Pancreas (tissue), 10 donors: ENCODE measurements around the gene ANXA8L1. TPM values are rescaled to one million over a fixed set of nuclear protein-coding genes. Genes with fewer than 3 reads are reported as not detected.
A peak's percentile ranks its signal among the peaks of the same experiment; 100 is the strongest.
"Not testable (repeated sequence)": the region's sequence is repeated elsewhere in the genome, so short reads cannot be mapped to it uniquely, and the experiment has no call there.

Source experiments
- ATAC-seq, 4 donors: fragments of 200-7000 bp; cut with Tn5 transposase; one replicate each; pipeline versions ENCODE4 v1.8.0 to v1.9.1; 2020; ENCODE audit warnings: mild to moderate bottlenecking in 4 of 4, moderate library complexity in 4 of 4
- DNase-seq, 6 donors: peaks; one replicate each; pipeline ENCODE4 v3.0.0-alpha.2; 2020
- FAIRE-seq: peaks from 2 replicates; lab custom pipeline; 2012; peaks lifted over from hg19 to GRCh38; lab: Jason Lieb, UNC
- H3K27ac ChIP-seq, 4 donors: fragments of 200-600 bp; sonication (generic); 1 replicate in 3 of 4; 2 replicates in 1 of 4; pipeline versions ENCODE4 v1.5.0 to v1.8.0; 2020
- H3K27me3 ChIP-seq, 4 donors: fragments of 200-600 bp; one replicate each; pipeline ENCODE4 v1.8.0; 2021
- H3K36me3 ChIP-seq, 3 donors: fragments of 200-600 bp; sonication (generic) in 1 of 3; one replicate each; pipeline versions ENCODE4 v1.5.0 to v1.8.0; 2020 to 2021
- H3K4me1 ChIP-seq, 3 donors: fragments of 200-600 bp; one replicate each; pipeline ENCODE4 v1.8.0; 2021
- H3K4me3 ChIP-seq, 4 donors: fragments of 200-600 bp; sonication (generic) in 2 of 4; one replicate each; pipeline versions ENCODE4 v1.5.0 to v1.8.0; 2020 to 2021
- H3K9me3 ChIP-seq, 4 donors: fragments of 200-600 bp; one replicate each; pipeline ENCODE4 v1.8.0; 2021
- WGBS, 2 donors: extraction: QIAGEN DNeasy Blood & Tissue Kit; methylation state at CpG; one replicate each; pipeline ENCODE4 v1.1.7; 2013; 5-methylcytosine and 5-hydroxymethylcytosine counted together
- intact Hi-C, 3 donors: fragments of 100-400 bp; cut with DNase I; formaldehyde crosslinking; loops; one replicate each; pipeline versions ENCODE4 v1.11.1 to v1.14.2; 2022
- polyA plus RNA-seq, 2 donors: library from polyadenylated mRNA; stranded (reverse); fragments of 200-250 nt; gene quantifications; one replicate each; pipeline ENCODE4 v1.2.3, GENCODE V29; 2013
- total RNA-seq, 6 donors: library from RNA; stranded (reverse); fragmentation: NEBNext Ultra II Directional in 4 of 6; extraction: Animal tissue kit (Norgen Biotek cat#: 25700) in 4 of 6; gene quantifications; one replicate each; pipeline versions ENCODE4 v1.2.1 to v1.2.4, GENCODE V29; 2021 to 2023
- TF ChIP-seq, protein P1 (sequence below), 4 donors: fragments of 200-600 bp; sonication (generic) in 3 of 4; IDR thresholded peaks; one replicate each; pipeline versions ENCODE4 v1.5.0 to v1.8.0; 2021; ENCODE audit warnings: antibody characterized with exemption in 4 of 4
- donor health status: healthy with polysubstance abuse.
- donor health status: DM: no; HTN: no; CAD: no; lungs with moderate emphysema.
- donor health status: DM: no; HTN: no; CAD: no.
- donor health status: control.
- donor health status: control.
- donor health status: Bipolar disorder and iron deficiency.
- donor health status: DM: yes; HTN: yes; CAD: no.
- donor health status: DM: no; HTN: no; CAD: no.
- donor health status: DM: no; HTN: no; CAD: no.
- donor health status: DM: yes; HTN: yes; CAD: no.

ANXA8L1 gene, protein sequence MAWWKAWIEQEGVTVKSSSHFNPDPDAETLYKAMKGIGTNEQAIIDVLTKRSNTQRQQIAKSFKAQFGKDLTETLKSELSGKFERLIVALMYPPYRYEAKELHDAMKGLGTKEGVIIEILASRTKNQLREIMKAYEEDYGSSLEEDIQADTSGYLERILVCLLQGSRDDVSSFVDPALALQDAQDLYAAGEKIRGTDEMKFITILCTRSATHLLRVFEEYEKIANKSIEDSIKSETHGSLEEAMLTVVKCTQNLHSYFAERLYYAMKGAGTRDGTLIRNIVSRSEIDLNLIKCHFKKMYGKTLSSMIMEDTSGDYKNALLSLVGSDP
- total RNA-seq, result under 1 TPM in 1 of 6 donors, not detected in 5; 0.19 TPM
- 1 to 10 TPM in 1 of 2 donors, under 1 TPM in 1; 0.12 to 1.2 TPM for polyA plus RNA-seq

DNA sequence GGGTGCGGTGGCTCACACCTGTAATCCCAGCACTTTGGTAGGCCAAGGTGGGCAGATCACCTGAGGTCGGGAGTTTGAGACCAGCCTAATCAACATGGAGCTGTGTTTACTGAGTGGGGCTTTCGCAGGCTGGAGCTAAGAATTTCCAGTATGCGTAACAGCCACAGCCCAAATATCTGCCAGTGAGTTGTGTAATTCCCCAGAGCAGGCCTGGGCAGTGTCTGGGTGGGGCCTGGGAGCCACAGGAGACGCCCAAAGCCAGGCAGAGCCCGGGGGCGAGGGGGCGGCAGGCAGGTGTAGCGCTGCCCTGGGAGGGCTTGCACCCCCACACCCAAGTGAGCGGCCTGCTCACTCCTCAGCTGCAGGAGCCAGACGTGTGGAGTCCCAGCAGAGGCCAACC is at the start of gene ANXA8L1:
ANXA8L1 (plus strand) TSS at position 371 of the 400 bp plus-strand sequence. CDS start 76 bp downstream, outside the sequence.
- 87 to 93% methylated on average over 3 to 5 of the region's 11 CpGs for WGBS, 2 donors
- DNase-seq, H3K27me3 ChIP-seq, H3K36me3 ChIP-seq, H3K27ac ChIP-seq, FAIRE-seq, H3K4me3 ChIP-seq, intact Hi-C loops, H3K9me3 ChIP-seq, H3K4me1 ChIP-seq: not testable (repeated sequence)
- peak in 1 of 4 donors; percentile 38 for ATAC-seq

DNA sequence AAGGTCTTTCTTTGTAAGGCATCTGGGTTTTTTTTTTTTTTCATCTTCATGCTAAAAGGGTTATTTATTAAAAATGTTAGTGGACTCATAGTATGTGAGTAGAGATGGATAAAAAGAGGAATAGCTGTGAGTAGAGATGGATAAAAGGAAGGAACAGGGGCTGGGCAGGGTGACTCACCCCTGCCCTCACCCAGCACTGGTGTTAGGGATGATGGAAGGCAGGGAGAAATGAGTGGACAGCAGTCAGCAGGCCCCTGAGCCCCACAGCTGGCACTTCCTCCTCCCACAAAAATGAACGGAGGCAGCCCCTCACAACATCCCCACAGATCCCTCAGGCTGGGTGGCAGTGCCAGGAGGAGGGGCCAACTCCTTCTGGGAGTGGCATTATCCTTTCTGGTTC is 49.5 kb upstream of the ANXA8L1 start:
- FAIRE-seq, result no peak
- Histone ChIP-seq H3K4me3 (no peak overlapping the region), H3K9me3 (no peaks in the 10 kb centered on the region), H3K27ac (no peak overlapping the region), H3K4me1 (peaks cover 0 to 9% (median 0%) of the 10 kb centered on the region in 3 donors), H3K36me3 (no peaks in the 10 kb centered on the region), H3K27me3 (no peaks in the 10 kb centered on the region)
- intact Hi-C loops, result no loop called here
- TF ChIP-seq, protein P1, sequence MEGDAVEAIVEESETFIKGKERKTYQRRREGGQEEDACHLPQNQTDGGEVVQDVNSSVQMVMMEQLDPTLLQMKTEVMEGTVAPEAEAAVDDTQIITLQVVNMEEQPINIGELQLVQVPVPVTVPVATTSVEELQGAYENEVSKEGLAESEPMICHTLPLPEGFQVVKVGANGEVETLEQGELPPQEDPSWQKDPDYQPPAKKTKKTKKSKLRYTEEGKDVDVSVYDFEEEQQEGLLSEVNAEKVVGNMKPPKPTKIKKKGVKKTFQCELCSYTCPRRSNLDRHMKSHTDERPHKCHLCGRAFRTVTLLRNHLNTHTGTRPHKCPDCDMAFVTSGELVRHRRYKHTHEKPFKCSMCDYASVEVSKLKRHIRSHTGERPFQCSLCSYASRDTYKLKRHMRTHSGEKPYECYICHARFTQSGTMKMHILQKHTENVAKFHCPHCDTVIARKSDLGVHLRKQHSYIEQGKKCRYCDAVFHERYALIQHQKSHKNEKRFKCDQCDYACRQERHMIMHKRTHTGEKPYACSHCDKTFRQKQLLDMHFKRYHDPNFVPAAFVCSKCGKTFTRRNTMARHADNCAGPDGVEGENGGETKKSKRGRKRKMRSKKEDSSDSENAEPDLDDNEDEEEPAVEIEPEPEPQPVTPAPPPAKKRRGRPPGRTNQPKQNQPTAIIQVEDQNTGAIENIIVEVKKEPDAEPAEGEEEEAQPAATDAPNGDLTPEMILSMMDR (IDR thresholded peaks at IDR 0.05), result no peak
- DNase-seq, result peak in 1 of 6 donors; percentile 23
- no peak for ATAC-seq
- WGBS, 2 donors, result 53 to 100% methylated on average over 1 of the region's 1 CpG

DNA sequence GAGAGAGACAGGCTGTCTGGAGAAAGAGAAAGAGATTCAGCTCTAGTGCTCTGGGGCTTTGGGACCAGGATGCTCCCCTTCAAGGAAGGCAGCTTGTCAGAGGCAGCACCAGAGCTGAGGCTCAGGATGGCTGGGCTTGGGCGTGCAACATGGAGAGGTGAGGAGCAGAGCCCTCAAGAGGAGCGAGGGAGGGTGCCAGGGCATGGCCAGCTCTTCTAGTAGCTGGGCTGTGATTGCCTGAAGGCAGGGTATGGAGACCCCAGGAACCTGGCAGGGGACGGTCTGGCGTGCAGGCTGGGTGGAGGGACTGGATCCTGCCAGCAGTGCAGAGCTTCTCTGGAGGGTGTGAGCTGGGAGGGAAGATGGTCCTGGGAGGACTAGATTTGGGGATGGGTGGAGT is 48.6 kb upstream of the ANXA8L1 start:
- TF ChIP-seq, protein P1 (IDR thresholded peaks at IDR 0.05), result no peak
- Histone ChIP-seq H3K36me3 (no peaks in the 10 kb centered on the region), H3K27ac (no peak overlapping the region), H3K4me1 (peaks cover 0 to 9% (median 0%) of the 10 kb centered on the region in 3 donors), H3K9me3 (no peaks in the 10 kb centered on the region), H3K4me3 (no peak overlapping the region), H3K27me3 (no peaks in the 10 kb centered on the region)
- WGBS, 2 donors, result 92 to 96% methylated on average over 4 of the region's 4 CpGs
- FAIRE-seq, result no peak
- peak in 1 of 6 donors; percentile 33 for DNase-seq
- ATAC-seq, result no peak
- intact Hi-C loops, result no loop called here

DNA sequence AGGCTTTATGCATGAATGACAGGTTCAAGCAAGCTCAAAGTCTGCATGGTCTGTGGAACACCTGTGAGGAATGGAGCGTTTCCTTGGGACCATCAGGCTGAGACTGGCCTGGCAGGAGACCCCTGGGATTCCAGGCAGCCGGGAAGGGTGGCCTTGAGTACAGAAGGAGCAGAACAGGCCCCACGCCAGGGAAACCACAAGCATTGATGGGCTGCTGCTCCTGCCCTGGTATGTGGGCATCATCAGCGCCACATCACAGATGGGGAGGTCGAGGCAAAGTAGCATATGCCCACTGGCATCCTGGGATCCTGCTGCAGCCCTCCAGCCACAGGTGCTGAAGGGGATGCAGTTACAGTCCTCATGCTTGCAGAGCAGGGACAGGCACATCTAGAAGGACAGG is 47.9 kb upstream of the ANXA8L1 start:
- TF ChIP-seq, protein P1 (IDR thresholded peaks at IDR 0.05), result no peak
- no peak overlapping the region for H3K27ac ChIP-seq
- no peaks in the 10 kb centered on the region for H3K27me3 ChIP-seq
- no peaks in the 10 kb centered on the region for H3K36me3 ChIP-seq
- ATAC-seq (no peak), FAIRE-seq (no peak), DNase-seq (peak in 1 of 6 donors; percentile 33)
- peaks cover 0 to 9% (median 0%) of the 10 kb centered on the region in 3 donors for H3K4me1 ChIP-seq
- no peak overlapping the region for H3K4me3 ChIP-seq
- H3K9me3 ChIP-seq, result no peaks in the 10 kb centered on the region
- intact Hi-C loops, result no loop called here
- WGBS, 2 donors, result 57 to 74% methylated on average over 5 of the region's 5 CpGs

DNA sequence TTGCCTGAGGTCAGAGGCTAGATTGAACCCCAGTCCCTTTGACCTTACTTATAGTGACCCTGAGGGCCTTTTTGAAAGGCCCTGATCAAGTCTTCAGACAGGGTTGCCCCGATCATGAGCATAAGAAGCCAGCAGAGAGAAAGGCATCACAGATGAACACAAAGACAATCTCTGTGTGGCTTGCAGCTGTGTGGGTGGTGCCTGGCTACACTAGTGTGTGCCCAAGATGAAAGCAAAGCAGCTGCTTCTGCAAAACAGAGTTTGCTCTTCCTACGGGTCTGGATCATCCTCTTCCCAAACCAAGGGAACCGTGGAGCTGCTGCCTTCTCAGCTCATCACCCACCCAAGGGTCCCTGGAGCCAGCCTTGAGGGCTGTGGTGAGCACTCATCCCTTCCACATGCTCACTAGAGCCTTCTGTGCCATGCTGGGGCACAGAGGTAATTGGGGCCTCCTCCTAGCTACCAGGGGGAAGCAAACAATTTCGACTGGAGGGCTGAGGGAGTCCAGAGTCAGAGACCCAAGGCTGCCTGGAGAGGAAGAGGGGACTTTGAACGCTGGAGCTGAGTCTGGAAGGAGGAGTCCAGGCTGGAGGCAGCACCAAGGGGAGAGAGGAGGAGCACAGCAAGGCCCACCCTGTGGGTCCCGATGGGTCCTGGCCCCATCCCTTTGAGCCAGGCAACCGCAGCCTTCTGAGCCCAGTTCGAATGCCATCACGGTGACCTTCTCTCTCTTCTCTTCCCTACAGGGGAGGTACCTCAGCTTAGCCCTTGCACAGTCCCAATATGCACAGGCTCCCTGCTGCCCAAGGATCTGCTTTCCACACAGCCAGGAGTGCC is 46.5 kb upstream of the ANXA8L1 start:
- ATAC-seq (no peak), FAIRE-seq (no peak), DNase-seq (peak in 1 of 6 donors; percentile 24)
- H3K36me3 ChIP-seq, result no peaks in the 10 kb centered on the region
- peaks cover 0 to 6% (median 0%) of the 10 kb centered on the region in 3 donors for H3K4me1 ChIP-seq
- intact Hi-C loops, result no loop called here
- TF ChIP-seq, protein P1 (IDR thresholded peaks at IDR 0.05), result no peak
- H3K27me3 ChIP-seq, result no peaks in the 10 kb centered on the region
- H3K4me3 ChIP-seq, result no peak overlapping the region
- WGBS, 2 donors, result 66 to 71% methylated on average over 9 of the region's 9 CpGs
- H3K27ac ChIP-seq, result no peak overlapping the region
- no peaks in the 10 kb centered on the region for H3K9me3 ChIP-seq
